KG1 (cell line): ENCODE results near the gene SYNGR3.

ENCODE experiments used
- DNase-seq: peaks from one replicate; lab custom pipeline; 2025; lab: John Stamatoyannopoulos, UW

Gene SYNGR3

GRCh38 chr16:2042171-2042985, 52.6 kb downstream of the SYNGR3 start:
- DNase-seq = no peak

GRCh38 chr16:2042986-2043666, 53.4 kb downstream of the SYNGR3 start:
- no peak for DNase-seq
